Chondrocyte (in vitro differentiated cells): Measurements from ENCODE around the gene SENP3. TPM values are rescaled to one million over a fixed set of nuclear protein-coding genes. Genes with fewer than 3 reads are reported as not detected.
A peak's percentile ranks its signal among the peaks of the same experiment; 100 is the strongest.

Source experiments
- DNase-seq: peaks from one replicate; pipeline ENCODE4 v3.0.0; 2021; ENCODE audit warnings: mixed read lengths, low spot score
- H3K27ac Mint-ChIP-seq: one replicate; pipeline ENCODE4 v1.8.0; 2021; ENCODE audit warnings: mild to moderate bottlenecking, moderate library complexity, mixed read lengths; ENCODE audit not compliant: unreplicated experiment
- H3K27me3 Mint-ChIP-seq: 2 replicates; pipeline ENCODE4 v1.8.0; 2021; ENCODE audit warnings: low read depth, mixed read lengths
- H3K36me3 Mint-ChIP-seq: 2 replicates; pipeline ENCODE4 v1.8.0; 2021; ENCODE audit warnings: low read depth, mixed read lengths
- H3K4me1 Mint-ChIP-seq: 2 replicates; pipeline ENCODE4 v1.8.0; 2021; ENCODE audit warnings: low read depth, mild to moderate bottlenecking, mixed read lengths
- H3K4me3 Mint-ChIP-seq: one replicate; pipeline ENCODE4 v1.8.0; 2021; ENCODE audit warnings: mild to moderate bottlenecking, moderate library complexity, mixed read lengths; ENCODE audit not compliant: unreplicated experiment
- H3K9me3 Mint-ChIP-seq: 2 replicates; pipeline ENCODE4 v1.8.0; 2021; ENCODE audit warnings: low read depth, mixed read lengths
- total RNA-seq: library from RNA; stranded (reverse); gene quantifications from 3 replicates; pipeline ENCODE4 v1.2.1, GENCODE V29; 2021
- TF ChIP-seq, protein P1 (sequence below): fragments of 200-600 bp; sonication (generic); IDR thresholded peaks from 2 replicates; pipeline ENCODE4 v1.5.0; 2021; ENCODE audit warnings: antibody characterized with exemption, mild to moderate bottlenecking, moderate library complexity

SENP3 gene
- total RNA-seq, 1 donor from 2014 or later: 49.4 TPM

DNA sequence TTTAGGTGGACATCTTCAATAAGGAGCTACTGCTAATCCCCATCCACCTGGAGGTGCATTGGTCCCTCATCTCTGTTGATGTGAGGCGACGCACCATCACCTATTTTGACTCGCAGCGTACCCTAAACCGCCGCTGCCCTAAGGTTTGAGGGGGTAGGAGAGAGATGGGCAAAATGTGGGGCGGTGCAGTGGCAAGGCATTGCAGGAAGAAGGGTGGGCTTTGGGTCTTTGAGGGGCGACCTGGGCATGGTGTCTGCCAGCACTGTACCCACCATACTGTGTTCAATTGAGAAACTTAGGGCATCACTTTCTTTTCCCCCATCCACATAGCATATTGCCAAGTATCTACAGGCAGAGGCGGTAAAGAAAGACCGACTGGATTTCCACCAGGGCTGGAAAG lies 8.6 kb downstream of the SENP3 start:
- DNase-seq: no peak
- TF ChIP-seq, protein P1, sequence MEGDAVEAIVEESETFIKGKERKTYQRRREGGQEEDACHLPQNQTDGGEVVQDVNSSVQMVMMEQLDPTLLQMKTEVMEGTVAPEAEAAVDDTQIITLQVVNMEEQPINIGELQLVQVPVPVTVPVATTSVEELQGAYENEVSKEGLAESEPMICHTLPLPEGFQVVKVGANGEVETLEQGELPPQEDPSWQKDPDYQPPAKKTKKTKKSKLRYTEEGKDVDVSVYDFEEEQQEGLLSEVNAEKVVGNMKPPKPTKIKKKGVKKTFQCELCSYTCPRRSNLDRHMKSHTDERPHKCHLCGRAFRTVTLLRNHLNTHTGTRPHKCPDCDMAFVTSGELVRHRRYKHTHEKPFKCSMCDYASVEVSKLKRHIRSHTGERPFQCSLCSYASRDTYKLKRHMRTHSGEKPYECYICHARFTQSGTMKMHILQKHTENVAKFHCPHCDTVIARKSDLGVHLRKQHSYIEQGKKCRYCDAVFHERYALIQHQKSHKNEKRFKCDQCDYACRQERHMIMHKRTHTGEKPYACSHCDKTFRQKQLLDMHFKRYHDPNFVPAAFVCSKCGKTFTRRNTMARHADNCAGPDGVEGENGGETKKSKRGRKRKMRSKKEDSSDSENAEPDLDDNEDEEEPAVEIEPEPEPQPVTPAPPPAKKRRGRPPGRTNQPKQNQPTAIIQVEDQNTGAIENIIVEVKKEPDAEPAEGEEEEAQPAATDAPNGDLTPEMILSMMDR: no peak
- Mint-ChIP-seq H3K36me3 (peaks cover 31% of the 10 kb centered on the region), H3K27me3 (no peaks in the 10 kb centered on the region), H3K4me1 (peaks cover 21% of the 10 kb centered on the region), H3K27ac (peak overlapping the region; percentile 57), H3K4me3 (no peak overlapping the region), H3K9me3 (no peaks in the 10 kb centered on the region)

DNA sequence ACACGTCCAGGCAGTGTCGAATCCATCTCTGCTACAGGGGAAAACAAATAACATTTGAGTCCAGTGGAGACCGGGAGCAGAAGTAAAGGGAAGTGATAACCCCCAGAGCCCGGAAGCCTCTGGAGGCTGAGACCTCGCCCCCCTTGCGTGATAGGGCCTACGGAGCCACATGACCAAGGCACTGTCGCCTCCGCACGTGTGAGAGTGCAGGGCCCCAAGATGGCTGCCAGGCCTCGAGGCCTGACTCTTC lies 10.5 kb downstream of the SENP3 start:
- H3K27ac Mint-ChIP-seq: peak overlapping the region; percentile 92
- TF ChIP-seq, protein P1: no peak
- DNase-seq: no peak
- peak overlapping the region; percentile 94 for H3K4me3 Mint-ChIP-seq
- H3K4me1 Mint-ChIP-seq: peaks cover 40% of the 10 kb centered on the region
- no peaks in the 10 kb centered on the region for H3K9me3 Mint-ChIP-seq
- H3K27me3 Mint-ChIP-seq: no peaks in the 10 kb centered on the region
- H3K36me3 Mint-ChIP-seq: peaks cover 45% of the 10 kb centered on the region

DNA sequence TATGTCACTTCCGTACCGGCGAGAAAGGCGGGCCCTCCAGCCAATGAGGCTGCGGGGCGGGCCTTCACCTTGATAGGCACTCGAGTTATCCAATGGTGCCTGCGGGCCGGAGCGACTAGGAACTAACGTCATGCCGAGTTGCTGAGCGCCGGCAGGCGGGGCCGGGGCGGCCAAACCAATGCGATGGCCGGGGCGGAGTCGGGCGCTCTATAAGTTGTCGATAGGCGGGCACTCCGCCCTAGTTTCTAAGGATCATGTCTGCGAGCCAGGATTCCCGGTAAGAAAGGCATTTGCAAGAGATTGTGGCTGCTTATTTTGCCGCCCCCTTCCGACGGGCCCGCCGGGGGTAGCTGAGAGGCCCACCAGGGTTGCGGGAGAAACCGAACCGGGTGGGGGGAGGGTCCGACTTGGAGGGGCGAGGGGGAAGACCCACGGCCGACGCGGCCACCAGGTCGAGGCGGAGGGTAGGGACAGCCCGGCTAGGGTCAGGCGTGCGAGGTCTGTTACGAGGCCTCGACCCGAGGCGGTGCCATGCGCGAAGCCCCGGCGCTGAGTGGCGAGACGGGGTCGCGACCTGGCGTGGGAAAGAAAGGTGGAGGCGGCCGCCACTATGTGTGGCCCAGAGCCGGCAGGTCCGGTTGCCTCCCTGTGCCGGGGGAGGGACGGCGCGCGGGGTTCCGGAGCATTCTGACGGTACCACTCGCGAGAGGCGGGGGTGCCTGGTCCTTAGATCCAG lies 11.0 kb downstream of the SENP3 start:
- DNase-seq: peak; percentile 100
- H3K4me1 Mint-ChIP-seq: peaks cover 45% of the 10 kb centered on the region
- TF ChIP-seq, protein P1: no peak
- H3K27ac Mint-ChIP-seq: peak overlapping the region; percentile 98
- H3K36me3 Mint-ChIP-seq: peaks cover 46% of the 10 kb centered on the region
- no peaks in the 10 kb centered on the region for H3K9me3 Mint-ChIP-seq
- peak overlapping the region; percentile 94 for H3K4me3 Mint-ChIP-seq
- no peaks in the 10 kb centered on the region for H3K27me3 Mint-ChIP-seq

GRCh38 chr17:7573324-7574080 lies 11.8 kb downstream of the SENP3 start:
- peak overlapping the region; percentile 98 for H3K27ac Mint-ChIP-seq
- peaks cover 51% of the 10 kb centered on the region for H3K4me1 Mint-ChIP-seq
- no peaks in the 10 kb centered on the region for H3K9me3 Mint-ChIP-seq
- H3K36me3 Mint-ChIP-seq: peaks cover 51% of the 10 kb centered on the region
- TF ChIP-seq, protein P1: no peak
- H3K27me3 Mint-ChIP-seq: no peaks in the 10 kb centered on the region
- peak overlapping the region; percentile 94 for H3K4me3 Mint-ChIP-seq
- no peak for DNase-seq

GRCh38 chr17:7574176-7574953 lies 12.6 kb downstream of the SENP3 start:
- Mint-ChIP-seq H3K9me3 (no peaks in the 10 kb centered on the region), H3K4me1 (peaks cover 57% of the 10 kb centered on the region), H3K27me3 (no peaks in the 10 kb centered on the region), H3K27ac (peak overlapping the region; percentile 82), H3K36me3 (peaks cover 56% of the 10 kb centered on the region), H3K4me3 (peak overlapping the region; percentile 94)
- no peak for DNase-seq
- TF ChIP-seq, protein P1: no peak
